GM13977 (cell line): Measurements from ENCODE around the gene SLC30A10.

Experiments
- DNase-seq: peaks from one replicate; pipeline ENCODE4 v3.0.0; 2012; ENCODE audit warnings: low spot score
- in situ Hi-C: fragments of 300-500 bp; cut with MboI; formaldehyde crosslinking; loops from one replicate; pipeline ENCODE4 v1.12.0; 2022; ENCODE audit warnings: low sequenced_read_pairs, low pct_unique_long_range_greater_than_20kb, mixed read lengths, inconsistent platforms; ENCODE audit not compliant: unreplicated experiment
- TF ChIP-seq, protein P1 (sequence below): IDR thresholded peaks from 2 replicates; pipeline ENCODE4 v1.5.1; 2012; ENCODE audit warnings: mild to moderate bottlenecking, control low read depth; ENCODE audit not compliant: insufficient read depth; ENCODE audit errors: extremely low read depth, missing control alignments

The SLC30A10 gene

DNA sequence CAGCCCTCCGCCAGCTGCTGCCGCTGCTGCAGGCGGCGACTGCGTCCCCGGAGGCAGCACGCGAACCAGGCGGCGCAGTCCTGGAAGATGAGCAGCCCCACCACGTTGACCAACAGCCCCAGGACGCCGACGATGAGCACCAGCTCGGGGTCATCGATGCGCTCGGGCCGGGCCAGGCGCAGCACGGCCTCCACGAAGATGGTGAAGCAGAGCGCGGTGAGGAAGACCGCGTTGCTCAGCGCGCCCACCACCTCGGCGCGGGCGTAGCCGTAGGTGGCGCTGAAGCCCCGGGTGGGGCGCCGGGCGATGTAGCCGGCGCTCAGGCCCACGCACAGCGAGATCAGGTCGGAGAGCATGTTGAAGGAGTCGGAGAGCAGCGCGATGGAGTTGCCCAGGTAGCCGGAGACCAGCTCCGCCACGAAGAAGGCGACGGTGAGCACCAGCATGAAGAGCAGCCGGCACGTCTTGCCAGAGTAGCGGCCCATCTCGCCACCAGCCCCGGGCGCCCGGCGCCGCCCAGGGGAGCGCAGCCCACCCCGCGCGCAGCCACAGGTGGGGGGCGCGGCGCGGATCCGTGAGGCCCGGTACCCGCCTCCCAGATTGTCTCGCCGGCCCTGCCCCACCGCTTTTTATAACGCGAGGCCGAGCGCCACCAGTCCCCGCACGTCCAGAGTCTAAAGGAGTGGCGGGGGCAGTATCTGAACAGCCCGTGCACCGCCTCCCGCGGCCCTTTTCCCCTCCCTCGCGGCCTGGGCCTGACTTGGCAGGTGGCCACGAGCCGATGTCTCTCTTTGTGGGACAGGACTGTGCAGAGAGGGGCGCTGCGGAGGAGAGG is at the start of gene SLC30A10:
Gene SLC30A10, minus strand, starts transcription at position 602 of the 835 bp plus-strand sequence. Its CDS starts 117 bp downstream, at position 485.
- in situ Hi-C loops: no loop called here
- TF ChIP-seq, protein P1, sequence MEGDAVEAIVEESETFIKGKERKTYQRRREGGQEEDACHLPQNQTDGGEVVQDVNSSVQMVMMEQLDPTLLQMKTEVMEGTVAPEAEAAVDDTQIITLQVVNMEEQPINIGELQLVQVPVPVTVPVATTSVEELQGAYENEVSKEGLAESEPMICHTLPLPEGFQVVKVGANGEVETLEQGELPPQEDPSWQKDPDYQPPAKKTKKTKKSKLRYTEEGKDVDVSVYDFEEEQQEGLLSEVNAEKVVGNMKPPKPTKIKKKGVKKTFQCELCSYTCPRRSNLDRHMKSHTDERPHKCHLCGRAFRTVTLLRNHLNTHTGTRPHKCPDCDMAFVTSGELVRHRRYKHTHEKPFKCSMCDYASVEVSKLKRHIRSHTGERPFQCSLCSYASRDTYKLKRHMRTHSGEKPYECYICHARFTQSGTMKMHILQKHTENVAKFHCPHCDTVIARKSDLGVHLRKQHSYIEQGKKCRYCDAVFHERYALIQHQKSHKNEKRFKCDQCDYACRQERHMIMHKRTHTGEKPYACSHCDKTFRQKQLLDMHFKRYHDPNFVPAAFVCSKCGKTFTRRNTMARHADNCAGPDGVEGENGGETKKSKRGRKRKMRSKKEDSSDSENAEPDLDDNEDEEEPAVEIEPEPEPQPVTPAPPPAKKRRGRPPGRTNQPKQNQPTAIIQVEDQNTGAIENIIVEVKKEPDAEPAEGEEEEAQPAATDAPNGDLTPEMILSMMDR: no peak
- peak; percentile 62 for DNase-seq

DNA sequence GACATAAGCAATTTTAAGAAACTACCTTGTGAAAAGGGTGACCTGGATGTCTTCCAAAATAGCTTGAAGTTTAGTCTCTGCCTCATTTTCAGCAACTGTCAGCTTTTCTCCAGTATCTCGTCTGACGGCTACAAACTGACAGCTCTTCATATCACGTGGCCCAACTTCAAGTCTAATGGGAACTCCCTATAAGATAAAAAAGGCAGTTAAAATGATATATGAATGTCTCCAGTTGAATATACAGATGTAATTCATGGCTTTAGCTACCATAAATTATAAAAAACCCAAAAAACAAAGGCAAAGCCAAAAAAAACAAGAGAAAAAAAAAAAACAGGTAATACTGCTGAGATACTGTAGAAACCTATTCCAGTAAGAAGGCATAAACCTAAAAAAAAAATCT is 44.9 kb upstream of the SLC30A10 start:
- in situ Hi-C loops: no loop called here
- TF ChIP-seq, protein P1: no peak
- DNase-seq: no peak

DNA sequence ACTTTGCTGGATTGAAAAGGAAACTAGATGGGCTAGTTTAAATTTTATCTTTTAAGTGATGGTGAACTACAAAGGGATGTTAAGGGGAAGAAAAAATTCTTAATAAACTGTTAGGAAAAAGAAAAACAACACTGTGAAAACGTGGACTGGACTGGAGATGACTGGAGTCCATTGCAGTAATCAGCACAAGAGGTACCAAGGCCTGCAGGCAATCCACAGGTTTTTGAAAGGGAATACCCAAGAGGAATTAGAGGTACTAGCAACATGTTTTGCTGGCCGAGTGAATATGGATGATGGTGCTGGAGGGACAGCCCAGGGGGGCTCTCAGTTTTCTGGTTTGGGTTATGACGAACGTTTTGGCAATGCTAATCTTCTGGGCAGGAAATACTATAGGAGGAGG is 39.0 kb upstream of the SLC30A10 start:
- DNase-seq: no peak
- TF ChIP-seq, protein P1: no peak
- in situ Hi-C loops: no loop called here

DNA sequence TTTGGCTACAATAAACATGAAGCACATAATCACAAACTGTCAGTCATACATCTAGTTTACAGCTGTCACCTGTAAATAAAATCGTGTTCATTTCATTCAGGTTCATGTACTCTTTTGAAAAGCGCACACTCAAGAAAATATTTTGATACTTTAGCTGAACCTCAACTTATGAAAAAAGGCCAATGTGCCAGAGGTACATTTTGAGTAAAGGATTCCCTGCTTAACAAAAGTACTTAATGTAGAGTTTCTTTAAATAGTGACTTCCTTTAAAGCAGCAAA is 37.7 kb upstream of the SLC30A10 start:
- in situ Hi-C loops: no loop called here
- TF ChIP-seq, protein P1: no peak

DNA sequence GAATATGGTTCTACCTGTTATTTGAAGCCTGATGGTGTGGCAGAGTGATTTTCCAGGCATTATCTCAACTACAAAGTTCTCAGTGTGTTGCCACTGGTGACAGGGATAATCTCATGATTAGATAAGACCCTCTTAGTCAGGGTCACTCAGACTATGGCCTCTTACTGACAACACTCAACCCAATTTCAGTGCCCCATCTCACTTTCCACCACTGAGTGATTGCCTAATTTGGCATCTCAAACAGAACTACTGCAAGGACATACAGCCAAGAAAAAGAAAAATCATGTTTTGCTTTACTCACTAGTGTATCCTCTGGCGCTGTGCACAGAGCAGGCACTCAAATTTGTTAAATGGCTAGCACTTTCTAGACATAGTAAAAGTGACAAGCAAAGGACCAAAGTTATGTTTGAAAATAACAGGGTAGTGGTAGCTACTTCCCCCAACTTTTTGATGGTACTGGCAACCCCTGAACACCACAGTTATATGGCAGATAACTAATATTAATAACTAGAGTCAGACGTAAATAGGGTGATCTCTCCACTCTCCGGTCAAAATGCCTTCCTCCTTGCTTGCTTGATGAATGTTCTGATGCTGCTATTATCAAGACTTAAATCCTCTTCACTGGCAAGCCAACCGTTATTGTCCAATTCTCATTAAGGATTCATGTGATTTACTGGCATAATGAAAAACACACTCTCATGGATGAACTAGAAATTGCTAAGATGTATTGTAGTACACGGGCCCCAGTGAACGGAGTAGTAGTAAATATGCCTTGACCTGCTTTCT is 37.1 kb upstream of the SLC30A10 start:
- TF ChIP-seq, protein P1: no peak
- DNase-seq: no peak
- in situ Hi-C loops: no loop called here

More for the DNA sequence above, 37.7 kb upstream of the SLC30A10 start:
- DNase-seq: no peak

DNA sequence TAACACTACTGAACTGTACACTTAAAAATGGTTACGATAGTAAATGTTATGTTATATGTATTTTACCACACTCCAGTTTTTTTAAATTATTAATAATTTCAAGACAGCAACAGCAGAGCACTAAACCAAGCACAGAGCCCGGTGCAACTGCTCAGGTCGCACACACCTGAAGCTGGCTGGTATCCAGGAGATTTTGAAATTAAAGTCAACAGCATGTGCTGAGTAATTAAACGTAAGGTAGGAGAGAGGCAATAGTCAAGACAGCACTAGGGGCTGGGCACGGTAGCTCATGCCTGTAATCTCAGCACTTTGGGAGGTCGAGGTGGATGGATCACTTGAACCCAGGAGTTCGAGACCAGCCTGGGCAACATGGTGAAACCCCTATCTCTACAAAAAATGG is 35.1 kb upstream of the SLC30A10 start:
- no peak for DNase-seq
- in situ Hi-C loops: no loop called here
- TF ChIP-seq, protein P1: no peak
